GM18520 (cell line): ENCODE data around the gene FOXJ1.

Experiments
- ATAC-seq: cut with Tn5 transposase; IDR thresholded peaks from one replicate; pipeline ENCODE4 v1.9.1; 2021; ENCODE audit not compliant: unreplicated experiment

Gene FOXJ1

DNA sequence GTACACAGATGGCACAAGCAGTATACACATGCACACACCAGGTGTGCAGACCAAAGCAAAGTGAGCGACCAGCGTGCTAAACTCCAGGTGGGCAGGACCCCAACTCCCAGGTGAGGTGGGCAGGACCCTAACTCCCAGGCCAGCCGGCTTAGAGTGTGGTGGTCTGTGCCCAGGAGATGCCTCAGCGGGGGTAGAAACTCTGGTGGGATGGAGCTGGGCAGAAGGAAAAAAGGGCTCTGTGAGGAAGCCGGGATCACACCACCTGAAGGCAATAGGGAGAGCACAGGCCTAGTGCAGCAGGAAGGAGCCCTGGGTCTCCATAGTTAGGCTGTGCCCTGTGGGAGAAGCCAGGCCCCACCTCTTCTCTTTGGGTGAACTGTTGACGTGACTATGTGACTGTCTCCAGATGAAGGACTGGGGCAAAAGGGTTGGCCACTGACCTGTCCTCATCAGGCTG lies 1.6 kb upstream of the FOXJ1 start:
- no peak for ATAC-seq

DNA sequence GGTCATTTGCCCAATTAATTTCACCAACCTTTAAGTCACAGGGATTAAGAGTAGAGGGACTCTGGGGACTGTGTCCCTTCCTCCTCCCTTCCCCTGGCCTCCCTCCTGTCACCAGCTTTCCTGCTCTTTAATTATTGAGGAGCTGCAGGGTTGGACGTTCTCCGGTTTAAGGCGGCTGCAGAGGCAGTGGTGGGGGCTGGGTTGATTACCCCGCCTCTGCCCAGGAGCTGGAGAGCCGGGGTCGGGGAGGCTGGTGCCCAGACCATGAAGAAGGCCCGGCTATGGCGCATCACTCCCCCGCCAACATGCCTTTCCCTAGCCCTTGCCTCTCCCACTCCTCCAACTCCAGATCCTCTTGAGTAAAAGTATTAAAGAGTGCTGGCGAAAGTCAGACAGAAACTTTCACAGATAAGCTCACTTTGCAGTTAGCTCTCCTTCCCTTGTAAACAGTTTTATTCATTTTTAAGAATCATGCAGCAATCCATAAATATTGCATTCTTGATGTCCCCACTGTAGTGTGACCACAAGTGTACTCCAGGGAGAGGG lies 1.1 kb upstream of the FOXJ1 start:
- ATAC-seq, result no peak

- ATAC-seq, result no peak
These were observed 309 bp downstream of the FOXJ1 start for GRCh38 chr17:76140661-76141211.

DNA sequence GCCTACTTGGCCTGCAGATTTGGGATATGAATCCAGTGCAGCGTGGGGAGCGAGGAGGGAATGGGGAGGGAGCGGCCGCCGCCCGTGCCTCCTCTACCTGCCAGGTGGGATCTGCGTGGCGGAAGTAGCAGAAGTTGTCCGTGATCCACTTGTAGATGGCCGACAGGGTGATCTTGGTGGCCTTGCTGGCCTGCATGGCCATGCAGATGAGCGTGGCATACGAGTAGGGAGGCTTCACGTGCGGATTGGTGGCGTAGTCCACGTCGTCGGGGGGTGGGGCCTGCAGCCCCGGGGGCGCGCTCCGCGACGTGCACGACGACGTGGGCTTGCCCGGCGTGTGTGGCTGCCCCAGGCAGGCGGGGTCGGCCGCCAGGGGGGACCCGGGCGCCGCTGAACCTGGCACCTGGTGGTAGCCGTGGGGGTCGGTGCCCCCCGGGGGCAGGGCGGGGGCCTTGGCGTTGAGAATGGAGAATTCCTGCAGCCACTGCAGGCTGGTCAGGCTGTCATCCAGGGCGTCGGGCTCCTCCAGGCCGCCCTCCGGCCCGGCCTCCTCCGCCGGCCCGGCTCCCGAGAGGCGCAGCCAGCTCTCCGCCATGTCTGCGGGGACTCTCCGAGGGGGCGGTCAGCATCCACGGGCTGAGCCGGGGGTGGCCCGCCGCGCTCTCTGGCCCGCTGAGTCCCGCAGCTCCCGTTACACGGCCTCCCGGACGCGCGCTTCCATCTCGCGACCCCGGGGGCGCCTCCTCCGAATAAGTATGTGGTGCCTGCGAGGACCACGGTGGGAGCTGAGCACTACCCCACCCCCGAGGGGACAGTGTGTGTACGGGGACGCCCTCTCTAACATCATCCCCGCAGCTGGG lies 1.0 kb downstream of the FOXJ1 start:
- no peak for ATAC-seq

GRCh38 chr17:76138896-76139752 lies 1.9 kb downstream of the FOXJ1 start:
- no peak for ATAC-seq

- ATAC-seq, result no peak
These were observed 2.7 kb downstream of the FOXJ1 start for GRCh38 chr17:76138234-76138895.

DNA sequence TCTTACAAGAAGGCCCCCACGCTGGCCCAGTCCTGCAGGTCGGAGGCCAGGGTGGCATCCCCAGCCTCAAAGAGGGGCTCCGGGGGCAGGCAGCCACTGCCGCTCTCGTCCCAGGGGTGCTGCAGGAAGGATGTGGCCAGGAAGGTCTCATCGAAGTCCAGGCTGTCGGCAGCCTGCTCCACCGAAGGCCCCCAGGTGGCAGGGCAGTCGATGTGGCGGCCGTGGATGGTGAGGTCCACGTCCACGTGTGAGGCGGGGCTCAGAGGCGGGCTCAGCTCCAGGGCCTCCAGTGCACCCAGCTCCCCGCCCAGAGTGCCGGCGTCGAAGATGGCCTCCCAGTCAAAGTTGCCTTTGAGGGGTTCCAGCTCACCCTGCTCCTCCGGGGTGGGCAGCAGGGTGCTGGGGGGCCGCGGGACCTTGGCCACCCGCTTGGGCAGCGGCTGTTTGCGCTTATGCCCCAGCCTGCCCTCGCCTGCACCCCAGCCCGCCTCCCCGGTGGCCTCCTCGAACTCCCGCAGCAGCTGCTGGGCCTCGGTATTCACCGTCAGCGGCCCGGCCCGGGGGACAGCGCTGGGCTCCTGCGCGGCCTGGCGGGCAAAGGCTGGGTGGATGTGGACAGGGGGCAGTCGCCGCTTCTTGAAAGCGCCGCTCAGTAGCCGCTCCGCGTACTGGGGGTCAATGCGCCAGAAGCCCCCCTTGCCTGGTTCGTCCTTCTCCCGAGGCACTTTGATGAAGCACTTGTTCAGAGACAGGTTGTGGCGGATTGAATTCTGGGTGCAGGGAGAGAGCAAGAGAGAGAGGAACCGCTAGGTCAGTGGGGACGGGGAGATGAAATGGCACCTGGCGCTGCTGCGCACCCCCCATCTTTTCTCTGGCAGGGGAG lies 3.5 kb downstream of the FOXJ1 start:
- ATAC-seq, result no peak

- no peak for ATAC-seq
These were observed 4.1 kb downstream of the FOXJ1 start for GRCh38 chr17:76137001-76137350.

- no peak for ATAC-seq
These were observed 4.6 kb downstream of the FOXJ1 start for GRCh38 chr17:76136276-76137000.

- no peak for ATAC-seq
These were observed 5.2 kb downstream of the FOXJ1 start for GRCh38 chr17:76135810-76136188.

DNA sequence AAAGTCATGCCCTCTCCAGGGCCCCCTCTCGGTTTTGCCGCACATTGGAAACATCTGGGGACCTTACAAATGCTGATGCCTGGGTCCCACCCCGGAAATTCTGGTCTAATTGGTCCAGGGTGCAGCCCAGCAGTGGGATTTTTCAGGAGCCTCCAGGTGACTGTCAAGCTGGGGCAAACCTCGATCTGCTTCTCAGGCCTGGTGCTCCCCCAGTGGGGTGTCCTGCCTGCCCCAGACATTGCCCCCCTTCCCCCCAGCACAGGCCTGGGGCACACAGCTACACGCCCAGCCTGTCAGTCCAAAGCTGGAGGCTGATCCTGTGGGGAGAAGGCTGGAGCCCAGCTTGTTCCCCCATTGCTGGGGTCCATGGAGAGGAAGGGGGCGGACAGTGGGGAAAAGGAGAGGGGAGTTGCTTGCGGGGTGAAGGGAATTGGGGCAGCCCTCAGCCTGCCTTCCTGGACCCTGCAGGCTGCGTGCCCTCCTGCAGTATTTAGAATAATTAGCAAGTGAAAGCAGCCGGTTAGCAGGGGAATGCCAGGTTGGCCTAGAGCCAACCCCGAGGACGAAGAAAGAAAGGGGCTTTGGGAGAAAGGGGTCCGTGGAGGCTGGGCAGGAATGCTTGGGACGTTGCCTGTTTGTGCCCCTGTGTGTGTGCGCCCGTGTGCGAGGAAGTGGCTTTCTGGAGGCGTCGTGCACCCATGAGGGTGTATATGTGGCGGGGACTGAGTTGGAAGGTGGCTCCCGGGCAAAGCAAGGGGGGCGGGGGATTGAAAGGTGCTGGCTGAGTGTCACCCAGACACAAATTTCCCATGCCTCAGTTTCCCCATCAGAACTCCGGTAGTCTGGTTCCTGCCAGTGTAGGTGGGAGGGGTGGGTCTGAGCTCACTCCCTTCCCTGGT lies 5.9 kb downstream of the FOXJ1 start:
- ATAC-seq, result no peak

DNA sequence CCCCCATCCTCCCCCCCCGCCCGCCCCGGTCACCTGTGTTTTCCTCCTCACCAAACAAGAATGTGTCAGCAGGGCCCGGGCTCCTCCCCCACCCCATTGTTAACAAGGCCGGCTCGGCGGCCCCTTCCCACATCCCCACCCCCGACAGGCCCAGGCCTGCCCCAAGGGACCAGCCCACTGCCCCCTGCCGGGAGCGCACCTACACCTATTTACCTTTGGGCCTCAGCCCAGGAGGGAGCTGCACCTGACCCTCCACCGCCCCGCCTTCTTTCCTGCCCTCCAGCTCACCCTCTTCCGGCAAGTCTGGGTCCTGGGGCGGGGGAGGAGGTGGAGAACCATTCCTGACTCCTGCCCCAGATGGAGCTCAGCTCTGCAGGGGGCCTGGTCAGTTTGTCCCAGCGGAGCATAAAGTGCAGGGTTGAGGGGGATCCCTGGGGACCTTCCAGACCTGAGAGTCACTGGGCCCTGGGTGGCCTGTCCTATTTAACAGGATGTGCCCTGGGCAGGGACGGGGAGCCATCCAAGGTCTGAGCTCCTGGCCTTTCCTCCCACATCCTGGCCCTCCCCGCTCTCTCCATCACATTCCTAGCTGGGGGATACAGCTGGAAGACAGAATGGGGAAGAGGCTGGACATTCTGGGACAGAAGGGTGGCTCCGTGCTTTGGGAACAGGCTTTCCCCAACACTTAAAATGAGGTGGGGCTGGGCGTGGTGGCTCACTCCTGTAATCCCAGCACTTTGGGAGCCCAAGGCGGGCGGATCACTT lies 8.3 kb downstream of the FOXJ1 start:
- no peak for ATAC-seq

GRCh38 chr17:76131692-76132573 lies 9.1 kb downstream of the FOXJ1 start:
- no peak for ATAC-seq

DNA sequence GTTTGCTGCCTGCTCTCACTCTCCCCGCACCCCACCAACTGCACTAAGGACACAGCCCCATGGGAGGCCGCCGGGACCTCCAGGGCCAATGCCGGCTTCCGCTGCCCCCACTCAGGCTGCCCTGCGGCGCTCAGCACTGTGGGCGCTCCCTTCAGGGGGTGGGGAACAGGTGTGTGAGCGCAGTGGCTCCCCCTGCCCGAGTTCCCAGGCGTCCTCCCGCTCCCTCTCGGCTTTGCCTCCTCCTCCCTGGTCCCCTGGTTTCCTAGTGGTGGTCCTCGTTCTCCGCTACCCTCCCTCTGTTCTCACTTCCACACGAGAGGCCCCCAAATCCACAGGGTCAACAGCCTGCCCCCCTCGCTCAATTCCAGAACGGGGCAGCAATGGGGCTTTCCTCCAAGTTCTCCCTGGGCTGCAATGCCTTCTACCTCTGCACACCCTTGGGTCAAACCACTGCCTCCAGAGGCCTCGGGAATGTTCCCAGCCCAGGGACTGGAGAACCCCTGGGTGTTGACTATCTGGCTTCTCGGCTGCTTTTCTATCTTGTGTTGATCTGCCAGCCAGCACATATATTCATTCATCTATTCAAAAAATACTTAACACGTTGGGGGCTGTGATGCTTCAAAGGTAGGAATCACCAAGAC lies 9.9 kb downstream of the FOXJ1 start:
- no peak for ATAC-seq

DNA sequence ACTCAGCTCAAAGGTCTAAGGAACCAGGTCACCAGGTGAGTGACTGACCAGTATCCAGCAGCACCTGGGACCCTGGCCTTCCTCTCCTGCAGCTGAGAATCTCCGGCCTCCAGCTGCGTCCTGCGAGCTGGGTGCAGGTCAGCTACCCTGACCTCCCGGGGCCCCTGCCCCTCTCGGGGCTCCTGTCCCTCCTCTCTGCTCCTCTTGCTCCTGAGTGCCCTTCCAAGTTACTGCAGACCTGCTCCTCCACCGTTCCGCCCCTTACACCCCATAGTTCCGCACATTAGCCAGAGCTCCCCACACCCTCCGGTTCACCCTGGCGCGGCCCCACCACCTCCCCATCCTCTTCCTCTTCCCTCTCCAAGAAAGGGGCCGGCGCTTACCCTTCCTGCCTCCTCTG lies 10.6 kb downstream of the FOXJ1 start:
- ATAC-seq, result no peak

DNA sequence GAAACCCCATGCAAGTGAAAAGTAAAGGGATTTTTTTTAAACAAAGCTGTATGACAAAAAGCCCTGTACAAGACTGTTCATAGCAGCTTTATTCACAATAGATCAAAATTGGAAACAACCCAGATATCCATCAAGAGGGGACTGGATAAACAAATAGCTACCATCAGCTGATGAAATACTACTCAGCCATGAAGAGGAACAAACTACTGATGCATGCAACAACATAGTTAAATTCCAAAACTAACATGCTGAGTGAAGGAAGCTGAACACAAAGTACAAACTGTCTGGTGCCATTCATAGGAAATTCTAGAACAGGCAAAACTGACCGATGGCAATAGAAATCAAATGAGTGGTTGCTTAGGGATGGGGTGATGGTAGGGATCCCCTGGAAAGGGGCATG lies 15.1 kb downstream of the FOXJ1 start:
- no peak for ATAC-seq
